ENCODE measurements around the gene MAPKAPK3.
"Not testable (repeated sequence)": the region's sequence is repeated elsewhere in the genome, so short reads cannot be mapped to it uniquely, and the experiment has no call there.

Gene MAPKAPK3

DNA sequence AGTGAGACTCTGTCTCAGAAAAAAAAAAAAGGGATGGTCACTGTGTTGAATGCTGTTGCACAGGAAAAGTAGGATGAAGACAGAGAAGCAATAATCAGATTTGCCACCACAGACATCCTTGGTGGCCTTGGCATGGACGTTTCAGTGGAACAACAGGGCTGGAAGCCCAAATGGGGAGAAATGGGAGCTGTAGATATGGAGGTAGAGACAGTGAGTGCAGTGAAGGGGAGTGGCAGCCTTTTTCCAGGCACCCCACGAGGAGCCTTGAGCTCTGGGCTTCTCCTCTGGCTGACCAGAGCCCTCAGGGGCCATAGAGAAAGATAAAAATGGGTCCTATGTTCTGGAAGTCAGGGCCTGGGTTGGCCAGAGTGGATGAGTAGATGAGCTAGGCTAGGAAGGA is 45.5 kb downstream of the MAPKAPK3 start:
- no peak overlapping the region for H3K27ac ChIP-seq
- H3K4me3 ChIP-seq, result no peak overlapping the region
- TF ChIP-seq, protein P1, sequence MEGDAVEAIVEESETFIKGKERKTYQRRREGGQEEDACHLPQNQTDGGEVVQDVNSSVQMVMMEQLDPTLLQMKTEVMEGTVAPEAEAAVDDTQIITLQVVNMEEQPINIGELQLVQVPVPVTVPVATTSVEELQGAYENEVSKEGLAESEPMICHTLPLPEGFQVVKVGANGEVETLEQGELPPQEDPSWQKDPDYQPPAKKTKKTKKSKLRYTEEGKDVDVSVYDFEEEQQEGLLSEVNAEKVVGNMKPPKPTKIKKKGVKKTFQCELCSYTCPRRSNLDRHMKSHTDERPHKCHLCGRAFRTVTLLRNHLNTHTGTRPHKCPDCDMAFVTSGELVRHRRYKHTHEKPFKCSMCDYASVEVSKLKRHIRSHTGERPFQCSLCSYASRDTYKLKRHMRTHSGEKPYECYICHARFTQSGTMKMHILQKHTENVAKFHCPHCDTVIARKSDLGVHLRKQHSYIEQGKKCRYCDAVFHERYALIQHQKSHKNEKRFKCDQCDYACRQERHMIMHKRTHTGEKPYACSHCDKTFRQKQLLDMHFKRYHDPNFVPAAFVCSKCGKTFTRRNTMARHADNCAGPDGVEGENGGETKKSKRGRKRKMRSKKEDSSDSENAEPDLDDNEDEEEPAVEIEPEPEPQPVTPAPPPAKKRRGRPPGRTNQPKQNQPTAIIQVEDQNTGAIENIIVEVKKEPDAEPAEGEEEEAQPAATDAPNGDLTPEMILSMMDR (IDR thresholded peaks at IDR 0.05), result no peak
- peak; percentile 55 for DNase-seq (ENCODE audit: low spot score)

DNA sequence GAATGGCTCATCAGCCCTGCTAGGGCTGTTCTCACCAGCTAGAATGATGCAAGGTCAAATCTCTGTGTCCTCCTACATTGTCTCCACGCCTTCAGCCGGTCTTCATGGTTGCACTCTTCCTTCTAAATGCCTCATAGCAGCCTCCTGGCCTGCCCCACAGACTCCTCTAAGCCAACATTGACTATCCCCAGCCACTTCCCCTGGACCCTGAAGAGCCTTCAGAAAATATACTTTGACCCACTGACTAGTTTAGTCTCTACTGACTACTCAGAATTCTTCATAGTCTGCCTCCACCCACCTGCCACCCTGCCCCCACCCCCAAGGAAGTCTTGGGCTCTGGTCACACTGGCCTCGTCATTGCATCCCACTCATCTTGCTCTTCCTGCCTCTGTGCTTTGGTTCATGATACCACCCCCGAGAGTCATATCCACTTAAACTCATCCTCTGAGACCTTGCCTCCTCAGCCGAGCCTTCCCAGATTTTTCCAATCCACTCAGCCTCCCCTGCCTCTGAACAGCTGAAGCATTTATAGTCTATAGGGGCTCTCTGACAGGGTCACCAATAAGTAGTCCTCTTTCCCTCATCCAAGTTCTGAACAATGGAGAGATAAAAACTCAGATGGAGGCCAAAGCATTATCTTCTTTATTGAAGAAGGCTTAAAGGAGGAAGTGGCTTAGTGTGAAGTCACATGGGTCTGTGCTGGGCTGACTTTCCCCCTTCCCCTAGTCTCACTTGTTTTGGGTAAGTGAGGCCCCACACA is 48.3 kb downstream of the MAPKAPK3 start:
- no peak for DNase-seq (ENCODE audit: low spot score)
- TF ChIP-seq, protein P1 (IDR thresholded peaks at IDR 0.05), result no peak
- no peak overlapping the region for H3K4me3 ChIP-seq
- no peak overlapping the region for H3K27ac ChIP-seq

DNA sequence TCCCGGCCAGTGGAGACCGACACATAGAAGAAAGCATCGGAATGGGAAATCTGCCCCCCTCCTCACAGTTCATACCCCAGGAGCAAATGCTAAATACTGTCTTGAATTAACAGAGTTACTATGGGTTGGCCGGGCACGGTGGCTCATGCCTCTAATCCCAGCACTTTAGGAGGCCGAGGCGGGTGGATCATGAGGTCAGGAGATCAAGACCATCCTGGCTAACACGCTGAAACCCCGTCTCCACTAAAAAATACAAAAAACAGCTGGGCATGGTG is 48.8 kb downstream of the MAPKAPK3 start:
- not testable (repeated sequence) for H3K4me3 ChIP-seq; DNase-seq (ENCODE audit: low spot score); H3K27ac ChIP-seq

DNA sequence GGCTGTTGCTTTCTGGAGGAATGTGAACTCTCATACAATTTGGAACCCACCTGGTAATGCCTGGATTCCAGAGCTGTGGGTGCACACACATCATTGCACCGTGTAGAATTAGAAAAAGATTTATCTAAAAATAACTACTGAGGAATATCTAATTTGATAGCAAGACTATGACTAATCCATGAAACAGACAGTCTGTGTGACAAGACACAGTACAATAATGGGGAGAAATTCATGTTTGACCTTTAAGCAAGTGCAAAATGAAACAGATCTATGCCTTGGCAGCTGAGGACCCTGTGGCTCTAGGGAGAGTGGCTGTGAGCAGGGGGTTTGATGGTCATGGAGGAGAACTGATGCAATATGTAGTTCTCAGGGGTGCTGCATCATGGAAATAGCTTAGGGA is 49.9 kb downstream of the MAPKAPK3 start:
- no peak overlapping the region for H3K27ac ChIP-seq
- H3K4me3 ChIP-seq, result no peak overlapping the region
- DNase-seq (ENCODE audit: low spot score), result no peak
- TF ChIP-seq, protein P1 (IDR thresholded peaks at IDR 0.05), result no peak

DNA sequence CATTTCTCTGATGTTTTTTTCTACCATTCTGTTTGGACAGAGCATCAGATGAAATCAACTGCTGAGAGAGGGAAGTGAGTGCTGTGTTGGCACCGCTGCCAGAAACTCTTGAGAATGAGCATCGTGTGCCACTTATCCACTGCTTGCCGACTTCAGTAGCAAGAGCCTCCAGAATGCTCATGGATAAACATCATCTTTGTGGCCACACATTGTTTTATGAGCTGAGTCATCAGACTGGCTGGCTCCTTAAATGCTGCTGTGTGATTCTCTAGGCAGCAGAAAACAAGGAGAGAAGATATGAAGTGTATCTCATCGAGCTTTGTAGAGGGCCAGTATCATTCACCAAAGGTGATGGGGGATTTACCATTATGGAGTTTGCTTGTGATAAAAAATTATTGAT is 54.4 kb downstream of the MAPKAPK3 start:
- TF ChIP-seq, protein P1 (IDR thresholded peaks at IDR 0.05), result no peak
- no peak overlapping the region for H3K27ac ChIP-seq
- DNase-seq (ENCODE audit: low spot score), result no peak
- no peak overlapping the region for H3K4me3 ChIP-seq

- Histone ChIP-seq H3K27ac (no peak overlapping the region), H3K4me3 (no peak overlapping the region)
- TF ChIP-seq, protein P1 (IDR thresholded peaks at IDR 0.05), result no peak
- no peak for DNase-seq (ENCODE audit: low spot score)
Measured at GRCh38 chr3:50672656-50673055, 55.7 kb downstream of the MAPKAPK3 start.

DNA sequence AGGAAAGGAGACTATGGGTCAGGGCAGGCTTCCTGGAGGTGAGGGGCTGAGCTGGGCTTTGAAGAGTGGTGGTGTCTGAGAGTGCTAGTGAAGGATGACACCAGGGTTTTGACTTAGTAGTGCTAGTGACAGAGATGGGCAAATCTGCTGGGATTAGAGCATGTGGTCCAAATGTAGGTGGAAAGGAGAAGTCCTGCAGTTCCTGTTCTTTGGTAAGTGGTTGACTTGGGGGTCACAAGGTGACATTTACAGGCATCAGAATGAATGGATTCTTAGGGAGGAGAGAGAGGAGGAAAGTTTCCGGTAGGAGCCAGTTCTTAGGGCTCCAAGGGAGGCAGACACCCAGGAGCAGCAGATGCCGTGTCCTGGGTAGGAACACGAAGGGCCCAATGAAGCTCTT is 57.0 kb downstream of the MAPKAPK3 start:
- Histone ChIP-seq H3K4me3 (no peak overlapping the region), H3K27ac (no peak overlapping the region)
- no peak for DNase-seq (ENCODE audit: low spot score)
- TF ChIP-seq, protein P1 (IDR thresholded peaks at IDR 0.05), result no peak

Measured in coronary artery (tissue), 2 donors.